Pancreas (tissue), 10 donors: Measurements from ENCODE around the gene RASGRF1. TPM values are rescaled to one million over a fixed set of nuclear protein-coding genes. Genes with fewer than 3 reads are reported as not detected.

ENCODE experiments used
- ATAC-seq, 4 donors: fragments of 200-7000 bp; cut with Tn5 transposase; one replicate each; pipeline versions ENCODE4 v1.8.0 to v1.9.1; 2020; ENCODE audit warnings: mild to moderate bottlenecking in 4 of 4, moderate library complexity in 4 of 4
- DNase-seq, 6 donors: peaks; one replicate each; pipeline ENCODE4 v3.0.0-alpha.2; 2020
- FAIRE-seq: peaks from 2 replicates; lab custom pipeline; 2012; peaks lifted over from hg19 to GRCh38; lab: Jason Lieb, UNC
- H3K27ac ChIP-seq, 4 donors: fragments of 200-600 bp; sonication (generic); 1 replicate in 3 of 4; 2 replicates in 1 of 4; pipeline versions ENCODE4 v1.5.0 to v1.8.0; 2020
- H3K27me3 ChIP-seq, 4 donors: fragments of 200-600 bp; one replicate each; pipeline ENCODE4 v1.8.0; 2021
- H3K36me3 ChIP-seq, 3 donors: fragments of 200-600 bp; sonication (generic) in 1 of 3; one replicate each; pipeline versions ENCODE4 v1.5.0 to v1.8.0; 2020 to 2021
- H3K4me1 ChIP-seq, 3 donors: fragments of 200-600 bp; one replicate each; pipeline ENCODE4 v1.8.0; 2021
- H3K4me3 ChIP-seq, 4 donors: fragments of 200-600 bp; sonication (generic) in 2 of 4; one replicate each; pipeline versions ENCODE4 v1.5.0 to v1.8.0; 2020 to 2021
- H3K9me3 ChIP-seq, 4 donors: fragments of 200-600 bp; one replicate each; pipeline ENCODE4 v1.8.0; 2021
- CTCF ChIP-seq, 4 donors: fragments of 200-600 bp; sonication (generic) in 3 of 4; IDR thresholded peaks; one replicate each; pipeline versions ENCODE4 v1.5.0 to v1.8.0; 2021; ENCODE audit warnings: antibody characterized with exemption in 4 of 4
- WGBS, 2 donors: extraction: QIAGEN DNeasy Blood & Tissue Kit; methylation state at CpG; one replicate each; pipeline ENCODE4 v1.1.7; 2013; 5-methylcytosine and 5-hydroxymethylcytosine counted together
- intact Hi-C, 3 donors: fragments of 100-400 bp; cut with DNase I; formaldehyde crosslinking; loops; one replicate each; pipeline versions ENCODE4 v1.11.1 to v1.14.2; 2022
- polyA plus RNA-seq, 2 donors: library from polyadenylated mRNA; stranded (reverse); fragments of 200-250 nt; gene quantifications; one replicate each; pipeline ENCODE4 v1.2.3, GENCODE V29; 2013
- total RNA-seq, 6 donors: library from RNA; stranded (reverse); fragmentation: NEBNext Ultra II Directional in 4 of 6; extraction: Animal tissue kit (Norgen Biotek cat#: 25700) in 4 of 6; gene quantifications; one replicate each; pipeline versions ENCODE4 v1.2.1 to v1.2.4, GENCODE V29; 2021 to 2023
- donor health status: healthy with polysubstance abuse.
- donor health status: DM: no; HTN: no; CAD: no; lungs with moderate emphysema.
- donor health status: DM: no; HTN: no; CAD: no.
- donor health status: control.
- donor health status: control.
- donor health status: Bipolar disorder and iron deficiency.
- donor health status: DM: yes; HTN: yes; CAD: no.
- donor health status: DM: no; HTN: no; CAD: no.
- donor health status: DM: no; HTN: no; CAD: no.
- donor health status: DM: yes; HTN: yes; CAD: no.

Gene RASGRF1
- total and polyA plus RNA-seq, 8 donors: 0.35 to 8.4 (median 2.1) TPM

DNA sequence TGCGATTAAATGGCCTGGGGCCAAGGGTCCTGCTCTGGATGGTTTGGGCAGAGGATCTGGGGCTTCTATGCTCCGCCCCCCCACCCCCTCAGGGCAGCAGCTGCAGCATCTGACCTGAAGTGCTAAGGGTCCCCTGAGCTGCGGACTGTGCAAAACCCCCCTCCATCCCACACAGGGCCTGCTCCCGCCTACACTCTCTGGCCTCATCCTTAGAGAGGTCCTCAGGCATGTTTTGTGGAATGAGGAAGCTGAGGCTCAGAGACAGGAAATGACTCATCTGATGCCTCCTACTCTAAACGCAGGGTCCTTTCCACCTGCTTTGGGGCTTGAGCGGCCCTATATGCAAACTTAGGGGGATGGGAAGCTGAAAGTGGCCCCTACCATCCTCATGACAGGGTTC, 86.2 kb downstream of the RASGRF1 start:
- peak in 1 of 6 donors; percentile 41 for DNase-seq
- intact Hi-C loops: no loop called here
- Histone ChIP-seq H3K4me1 (no peaks in the 10 kb centered on the region), H3K27me3 (no peaks in the 10 kb centered on the region), H3K36me3 (no peaks in the 10 kb centered on the region), H3K4me3 (no peak overlapping the region), H3K27ac (no peak overlapping the region), H3K9me3 (no peaks in the 10 kb centered on the region)
- WGBS, 2 donors: 57 to 60% methylated on average over 6 of the region's 6 CpGs
- TF ChIP-seq CTCF (IDR thresholded peaks at IDR 0.05): no peak
- no peak for FAIRE-seq
- peak in 3 of 4 donors; percentile 39 to 80 (median 74) for ATAC-seq

DNA sequence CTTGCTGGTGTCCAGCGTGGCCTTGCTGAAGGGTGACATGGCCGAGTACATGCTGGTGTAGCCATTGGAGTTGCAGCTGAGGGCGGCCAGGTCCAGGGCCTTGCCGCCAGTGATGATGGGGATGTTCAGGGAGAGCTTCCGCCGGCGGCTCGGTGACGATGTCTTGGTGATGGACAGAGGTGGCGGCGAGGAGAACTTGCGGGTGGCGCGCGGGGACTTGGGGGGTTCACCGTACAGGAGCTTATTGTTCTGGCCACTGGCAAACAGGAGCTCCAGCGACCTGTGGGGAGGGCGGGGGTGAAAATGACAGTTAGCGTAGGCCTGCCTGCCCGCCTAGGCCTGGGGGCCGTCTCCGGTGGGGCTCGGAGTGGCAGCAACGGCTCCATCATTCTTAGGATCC, 86.7 kb downstream of the RASGRF1 start:
- no peaks in the 10 kb centered on the region for H3K27me3 ChIP-seq
- 81 to 82% methylated on average over 24 of the region's 24 CpGs for WGBS, 2 donors

GRCh38 chr15:79003301-79003700, 87.3 kb downstream of the RASGRF1 start:
- H3K36me3 ChIP-seq: no peaks in the 10 kb centered on the region
- no peak for FAIRE-seq
- intact Hi-C loops: no loop called here
- no peak overlapping the region for H3K27ac ChIP-seq
- DNase-seq: no peak
- H3K4me3 ChIP-seq: no peak overlapping the region
- ATAC-seq: no peak
- H3K4me1 ChIP-seq: no peaks in the 10 kb centered on the region
- no peaks in the 10 kb centered on the region for H3K27me3 ChIP-seq
- WGBS, 2 donors: 78 to 81% methylated on average over 9 of the region's 9 CpGs
- no peak for TF ChIP-seq CTCF (IDR thresholded peaks at IDR 0.05)
- H3K9me3 ChIP-seq: no peaks in the 10 kb centered on the region

More for the DNA sequence above, 86.7 kb downstream of the RASGRF1 start:
- no peak for TF ChIP-seq CTCF (IDR thresholded peaks at IDR 0.05)
- FAIRE-seq: no peak
- no peaks in the 10 kb centered on the region for H3K4me1 ChIP-seq
- no peak for ATAC-seq
- H3K36me3 ChIP-seq: no peaks in the 10 kb centered on the region
- DNase-seq: no peak
- intact Hi-C loops: no loop called here
- no peak overlapping the region for H3K4me3 ChIP-seq
- H3K9me3 ChIP-seq: no peaks in the 10 kb centered on the region
- H3K27ac ChIP-seq: no peak overlapping the region

DNA sequence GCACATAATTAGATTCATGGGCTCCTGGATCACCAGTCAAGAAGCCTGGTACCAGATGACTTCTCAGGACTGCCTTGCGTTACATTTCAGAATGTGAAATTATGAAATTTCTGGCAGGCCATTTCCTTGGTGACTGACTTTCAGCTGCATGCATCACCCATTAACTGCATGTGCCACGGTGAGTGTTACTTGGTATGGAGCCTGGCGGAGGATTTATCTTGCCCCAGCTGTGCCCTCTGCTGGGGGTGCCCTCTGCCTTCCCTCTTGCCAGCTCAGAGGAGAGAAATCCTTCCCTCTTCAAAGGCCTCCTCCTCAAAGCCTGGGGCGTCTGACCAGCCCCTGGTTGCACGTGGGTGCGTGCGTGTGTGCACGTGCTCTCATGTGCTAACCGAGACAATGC, 88.0 kb downstream of the RASGRF1 start:
- no peak for DNase-seq
- intact Hi-C loops: no loop called here
- TF ChIP-seq CTCF (IDR thresholded peaks at IDR 0.05): no peak
- Histone ChIP-seq H3K36me3 (no peaks in the 10 kb centered on the region), H3K4me3 (no peak overlapping the region), H3K27me3 (no peaks in the 10 kb centered on the region), H3K4me1 (no peaks in the 10 kb centered on the region), H3K27ac (no peak overlapping the region), H3K9me3 (no peaks in the 10 kb centered on the region)
- WGBS, 2 donors: 77 to 83% methylated on average over 9 of the region's 9 CpGs
- FAIRE-seq: no peak
- no peak for ATAC-seq

- H3K9me3 ChIP-seq: no peaks in the 10 kb centered on the region
- WGBS, 2 donors: 55 to 62% methylated on average over 11 of the region's 11 CpGs
- ATAC-seq: no peak
- no peak for FAIRE-seq
- H3K27ac ChIP-seq: no peak overlapping the region
- intact Hi-C loops: no loop called here
- no peaks in the 10 kb centered on the region for H3K36me3 ChIP-seq
- TF ChIP-seq CTCF (IDR thresholded peaks at IDR 0.05): no peak
- H3K27me3 ChIP-seq: no peaks in the 10 kb centered on the region
- DNase-seq: no peak
- H3K4me1 ChIP-seq: no peaks in the 10 kb centered on the region
- no peak overlapping the region for H3K4me3 ChIP-seq
Observed at GRCh38 chr15:78999636-79000035, 90.9 kb downstream of the RASGRF1 start.
